Prostate gland (tissue), 2 donors: ENCODE data around the gene GRHL1.

Experiments
- POLR2A ChIP-seq: fragments of 450-650 bp; IDR thresholded peaks from one replicate; pipeline ENCODE4 v1.6.1; 2016; ENCODE audit warnings: antibody characterized with exemption, mild to moderate bottlenecking
- TF ChIP-seq, protein P1 (sequence below), 4 experiments: fragments of 200-600 bp in 2 of 4; fragments of 450-650 bp in 2 of 4; sonication (generic) in 2 of 4; IDR thresholded peaks; 1 replicate in 3 of 4; 2 replicates in 1 of 4; pipeline ENCODE4 v1.5.1; 2016 to 2019; ENCODE audit warnings: antibody characterized with exemption in 4 of 4, mild to moderate bottlenecking in 2 of 4, moderate library complexity in 2 of 4

DNA sequence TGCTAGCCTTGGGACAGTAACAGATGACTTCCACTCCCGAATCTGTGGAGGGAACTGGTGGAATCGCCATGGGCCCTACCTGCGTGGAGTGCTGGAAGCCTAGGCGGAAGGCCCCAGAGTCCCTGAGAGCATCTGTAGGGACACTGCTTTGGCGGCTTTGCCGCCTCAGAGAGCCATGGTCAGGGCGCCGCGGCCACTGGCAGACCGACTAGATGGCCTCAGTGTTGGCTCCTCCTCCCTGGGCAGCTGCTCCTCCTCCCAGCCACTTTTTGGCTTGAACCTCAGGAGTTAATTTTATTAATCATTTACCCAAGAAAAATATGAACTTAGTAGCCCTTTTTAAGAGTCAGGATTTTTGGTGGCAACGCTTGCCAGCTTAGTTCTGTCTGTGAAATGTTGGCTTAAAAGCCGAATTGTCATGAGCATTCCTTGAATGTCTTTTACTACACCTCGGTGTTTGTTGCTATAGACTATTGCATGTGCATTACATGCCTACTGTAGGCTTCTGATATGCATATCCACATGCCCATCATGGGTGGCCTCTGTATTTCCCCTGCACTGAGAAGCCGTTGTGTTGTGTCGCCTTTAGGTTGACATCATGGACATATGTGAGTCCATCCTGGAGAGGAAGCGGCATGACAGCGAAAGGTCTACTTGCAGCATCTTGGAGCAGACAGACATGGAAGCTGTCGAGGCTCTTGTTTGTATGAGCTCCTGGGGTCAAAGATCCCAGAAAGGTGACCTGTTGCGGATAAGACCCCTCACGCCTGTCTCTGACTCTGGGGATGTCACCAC is 94.3 kb downstream of the GRHL1 start:
- TF ChIP-seq, protein P1, sequence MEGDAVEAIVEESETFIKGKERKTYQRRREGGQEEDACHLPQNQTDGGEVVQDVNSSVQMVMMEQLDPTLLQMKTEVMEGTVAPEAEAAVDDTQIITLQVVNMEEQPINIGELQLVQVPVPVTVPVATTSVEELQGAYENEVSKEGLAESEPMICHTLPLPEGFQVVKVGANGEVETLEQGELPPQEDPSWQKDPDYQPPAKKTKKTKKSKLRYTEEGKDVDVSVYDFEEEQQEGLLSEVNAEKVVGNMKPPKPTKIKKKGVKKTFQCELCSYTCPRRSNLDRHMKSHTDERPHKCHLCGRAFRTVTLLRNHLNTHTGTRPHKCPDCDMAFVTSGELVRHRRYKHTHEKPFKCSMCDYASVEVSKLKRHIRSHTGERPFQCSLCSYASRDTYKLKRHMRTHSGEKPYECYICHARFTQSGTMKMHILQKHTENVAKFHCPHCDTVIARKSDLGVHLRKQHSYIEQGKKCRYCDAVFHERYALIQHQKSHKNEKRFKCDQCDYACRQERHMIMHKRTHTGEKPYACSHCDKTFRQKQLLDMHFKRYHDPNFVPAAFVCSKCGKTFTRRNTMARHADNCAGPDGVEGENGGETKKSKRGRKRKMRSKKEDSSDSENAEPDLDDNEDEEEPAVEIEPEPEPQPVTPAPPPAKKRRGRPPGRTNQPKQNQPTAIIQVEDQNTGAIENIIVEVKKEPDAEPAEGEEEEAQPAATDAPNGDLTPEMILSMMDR (IDR thresholded peaks at IDR 0.05), result no peak
- TF ChIP-seq POLR2A, result no peak
